Mucosa of descending colon (tissue), 3 donors: ENCODE measurements around the gene LMO7. TPM values are rescaled to one million over a fixed set of nuclear protein-coding genes. Genes with fewer than 3 reads are reported as not detected.
"Not testable (repeated sequence)": the region's sequence is repeated elsewhere in the genome, so short reads cannot be mapped to it uniquely, and the experiment has no call there.

Experiments
- ATAC-seq: fragments of 200-7000 bp; cut with Tn5 transposase; one replicate; pipeline ENCODE4 v1.9.1; 2020; ENCODE audit warnings: mild to moderate bottlenecking, moderate library complexity
- DNase-seq, 3 donors: peaks; one replicate each; pipeline ENCODE4 v3.0.0-alpha.2; 2020
- H3K36me3 ChIP-seq: fragments of 200-600 bp; one replicate; pipeline ENCODE4 v1.8.0; 2021; ENCODE audit warnings: low read depth, mild to moderate bottlenecking
- H3K4me1 ChIP-seq: fragments of 200-600 bp; one replicate; pipeline ENCODE4 v1.8.0; 2021; ENCODE audit warnings: low read depth, mild to moderate bottlenecking
- H3K4me3 ChIP-seq: fragments of 200-600 bp; one replicate; pipeline ENCODE4 v1.8.0; 2021; ENCODE audit warnings: mild to moderate bottlenecking
- H3K9me3 ChIP-seq: fragments of 200-600 bp; one replicate; pipeline ENCODE4 v1.8.0; 2021; ENCODE audit warnings: mild to moderate bottlenecking
- intact Hi-C, 2 donors: fragments of 100-400 bp; cut with DNase I in 1 of 2; cut with micrococcal nuclease in 1 of 2; formaldehyde crosslinking; loops; one replicate each; pipeline versions ENCODE4 v1.11.0 to v1.11.1; 2022; cut with DNase I, micrococcal nuclease
- total RNA-seq, 3 donors: library from RNA; stranded (reverse); fragmentation: NEBNext Ultra II Directional in 2 of 3; extraction: Animal tissue kit (Norgen Biotek cat#: 25700) in 2 of 3; gene quantifications; one replicate each; pipeline versions ENCODE4 v1.2.1 to v1.2.4, GENCODE V29; 2021 to 2023
- TF ChIP-seq, protein P1 (sequence below): fragments of 200-600 bp; IDR thresholded peaks from one replicate; pipeline ENCODE4 v1.8.0; 2022; ENCODE audit warnings: antibody characterized with exemption, mild to moderate bottlenecking
- donor health status: DM: no; HTN: no; CAD: no; lungs with moderate emphysema.
- donor health status: DM: no; HTN: no; CAD: no.
- donor health status: DM: no; HTN: yes; CAD: no.

Gene LMO7
- total RNA-seq, 3 donors from 2014 or later, result 127 to 243 (median 212) TPM

DNA sequence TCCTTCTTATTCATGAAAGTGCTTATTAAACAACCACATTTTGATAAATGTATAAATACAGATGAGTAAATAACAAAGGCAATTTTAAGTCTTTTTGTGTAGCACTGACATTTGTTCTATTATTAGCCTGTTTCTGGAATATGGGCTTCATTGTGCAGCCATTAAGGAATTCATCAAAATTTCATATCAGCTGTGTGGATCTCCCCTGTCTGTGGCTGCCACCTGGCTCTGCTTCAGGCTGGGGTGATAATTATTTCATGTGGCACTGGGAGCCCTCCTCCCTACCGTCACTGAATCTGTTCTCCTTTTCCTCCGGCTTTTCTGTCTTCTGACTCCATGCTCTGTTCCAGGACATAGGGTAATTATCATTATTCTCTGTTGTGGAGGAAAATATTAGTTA is 57.1 kb downstream of the LMO7 start:
- Histone ChIP-seq H3K36me3 (no peaks in the 10 kb centered on the region), H3K4me3 (no peak overlapping the region), H3K9me3 (no peaks in the 10 kb centered on the region), H3K4me1 (no peaks in the 10 kb centered on the region)
- ATAC-seq (no peak), DNase-seq (no peak)
- intact Hi-C loops, result loop anchor here in 1 of 2 donors (10.0 kb wide), 1 partner anchor 172 kb away; no protein-coding TSS in a partner anchor
- TF ChIP-seq, protein P1, sequence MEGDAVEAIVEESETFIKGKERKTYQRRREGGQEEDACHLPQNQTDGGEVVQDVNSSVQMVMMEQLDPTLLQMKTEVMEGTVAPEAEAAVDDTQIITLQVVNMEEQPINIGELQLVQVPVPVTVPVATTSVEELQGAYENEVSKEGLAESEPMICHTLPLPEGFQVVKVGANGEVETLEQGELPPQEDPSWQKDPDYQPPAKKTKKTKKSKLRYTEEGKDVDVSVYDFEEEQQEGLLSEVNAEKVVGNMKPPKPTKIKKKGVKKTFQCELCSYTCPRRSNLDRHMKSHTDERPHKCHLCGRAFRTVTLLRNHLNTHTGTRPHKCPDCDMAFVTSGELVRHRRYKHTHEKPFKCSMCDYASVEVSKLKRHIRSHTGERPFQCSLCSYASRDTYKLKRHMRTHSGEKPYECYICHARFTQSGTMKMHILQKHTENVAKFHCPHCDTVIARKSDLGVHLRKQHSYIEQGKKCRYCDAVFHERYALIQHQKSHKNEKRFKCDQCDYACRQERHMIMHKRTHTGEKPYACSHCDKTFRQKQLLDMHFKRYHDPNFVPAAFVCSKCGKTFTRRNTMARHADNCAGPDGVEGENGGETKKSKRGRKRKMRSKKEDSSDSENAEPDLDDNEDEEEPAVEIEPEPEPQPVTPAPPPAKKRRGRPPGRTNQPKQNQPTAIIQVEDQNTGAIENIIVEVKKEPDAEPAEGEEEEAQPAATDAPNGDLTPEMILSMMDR, result no peak

DNA sequence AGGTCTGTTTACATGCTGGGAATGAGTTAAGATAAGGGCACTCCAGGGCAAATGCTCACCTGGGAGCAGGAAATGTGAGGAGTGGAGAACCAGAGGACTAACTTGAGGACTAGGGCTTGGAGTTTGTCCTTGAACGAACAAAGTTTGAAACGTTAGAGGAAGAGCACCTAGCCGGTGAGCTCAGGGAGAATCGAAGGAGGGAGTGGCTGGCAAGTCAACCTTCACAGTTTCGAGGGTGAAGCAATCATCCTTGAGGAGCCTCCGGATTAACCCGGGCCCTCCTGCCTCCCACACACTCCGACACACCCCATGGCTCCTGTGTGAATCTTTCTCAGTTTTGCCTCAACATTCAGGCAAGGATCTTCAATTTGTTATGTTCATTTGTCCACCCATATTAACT is 58.6 kb downstream of the LMO7 start:
- peak; percentile 64 for ATAC-seq
- intact Hi-C loops, result loop anchor here in 1 of 2 donors (10.0 kb wide), 1 partner anchor 170 kb away; no protein-coding TSS in a partner anchor
- TF ChIP-seq, protein P1, result no peak
- Histone ChIP-seq H3K9me3 (peaks cover 2% of the 10 kb centered on the region), H3K4me1 (no peaks in the 10 kb centered on the region), H3K36me3 (no peaks in the 10 kb centered on the region), H3K4me3 (no peak overlapping the region)
- DNase-seq, result no peak

DNA sequence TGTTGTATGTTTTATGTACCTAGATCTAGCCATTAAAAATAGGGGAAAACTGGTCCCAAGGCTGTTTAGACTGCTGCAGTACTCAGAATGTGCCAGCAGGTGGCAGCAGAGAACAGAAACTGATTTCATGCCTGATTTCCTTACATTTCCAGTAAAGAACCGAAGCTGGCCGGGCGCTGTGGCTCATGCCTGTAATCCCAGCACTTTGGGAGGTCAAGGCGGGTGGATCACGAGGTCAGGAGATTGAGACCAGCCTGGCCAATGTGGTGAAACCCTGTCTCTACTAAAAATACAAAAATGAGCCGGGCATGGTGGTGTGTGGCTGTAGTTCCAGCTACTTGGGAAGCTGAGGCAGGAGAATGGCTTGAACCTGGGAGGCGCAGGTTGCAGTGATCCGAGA is 59.8 kb downstream of the LMO7 start:
- intact Hi-C loops, result loop anchor here in 1 of 2 donors (10.0 kb wide), 1 partner anchor 169 kb away; no protein-coding TSS in a partner anchor
- H3K36me3 ChIP-seq, H3K9me3 ChIP-seq, H3K4me1 ChIP-seq, H3K4me3 ChIP-seq: not testable (repeated sequence)
- peak; percentile 66 to 85 (median 85) for DNase-seq
- TF ChIP-seq, protein P1, result peak; percentile 91
- ATAC-seq, result peak; percentile 92

DNA sequence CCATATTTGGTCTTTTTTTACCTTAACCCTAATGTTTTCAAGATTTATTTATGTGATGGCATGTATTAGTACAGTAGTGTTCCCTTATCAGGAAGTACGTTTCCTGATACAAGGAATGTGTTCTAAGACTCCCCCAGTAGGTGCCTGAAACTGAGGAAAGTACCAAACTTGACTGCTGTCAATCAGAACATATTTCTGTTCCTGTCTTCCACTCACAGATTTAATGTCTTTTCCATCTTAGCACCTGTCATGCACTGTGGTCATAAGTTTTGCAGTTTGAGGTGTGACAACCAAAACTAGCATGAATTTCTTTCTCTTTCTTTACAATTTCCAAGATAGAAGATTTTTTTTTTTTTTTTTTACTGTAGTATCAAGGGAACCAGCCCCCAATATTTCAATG is 62.9 kb downstream of the LMO7 start:
- Histone ChIP-seq H3K4me1 (no peaks in the 10 kb centered on the region), H3K4me3 (no peak overlapping the region), H3K36me3 (no peaks in the 10 kb centered on the region), H3K9me3 (peaks cover 3% of the 10 kb centered on the region)
- no peak for ATAC-seq
- DNase-seq, result no peak
- intact Hi-C loops, result loop anchor here in 1 of 2 donors (10.0 kb wide), 1 partner anchor 166 kb away; no protein-coding TSS in a partner anchor
- TF ChIP-seq, protein P1, result no peak

DNA sequence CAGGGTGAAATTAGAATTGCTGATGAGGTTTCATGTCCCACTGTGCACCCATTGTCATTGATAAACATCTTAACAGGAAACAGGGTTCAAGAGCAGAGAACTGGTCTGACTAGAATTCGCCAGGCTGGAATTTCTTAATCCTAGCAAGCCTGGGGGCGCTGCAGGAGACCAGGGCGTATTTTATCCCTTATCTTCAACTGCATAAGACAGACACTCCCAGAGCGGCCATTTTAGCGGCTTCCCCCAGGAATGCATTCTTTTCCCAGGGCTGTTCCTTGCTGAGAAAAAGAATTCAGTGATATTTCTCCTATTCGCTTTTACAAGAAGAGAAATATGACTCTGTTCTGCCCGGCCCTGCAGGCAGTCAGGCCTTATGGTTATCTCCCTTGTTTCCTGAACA is 63.6 kb downstream of the LMO7 start:
- not testable (repeated sequence) for H3K36me3 ChIP-seq, H3K9me3 ChIP-seq, H3K4me1 ChIP-seq, DNase-seq, ATAC-seq, H3K4me3 ChIP-seq
- intact Hi-C loops, result loop anchor here in 1 of 2 donors (10.0 kb wide), 1 partner anchor 165 kb away; no protein-coding TSS in a partner anchor

DNA sequence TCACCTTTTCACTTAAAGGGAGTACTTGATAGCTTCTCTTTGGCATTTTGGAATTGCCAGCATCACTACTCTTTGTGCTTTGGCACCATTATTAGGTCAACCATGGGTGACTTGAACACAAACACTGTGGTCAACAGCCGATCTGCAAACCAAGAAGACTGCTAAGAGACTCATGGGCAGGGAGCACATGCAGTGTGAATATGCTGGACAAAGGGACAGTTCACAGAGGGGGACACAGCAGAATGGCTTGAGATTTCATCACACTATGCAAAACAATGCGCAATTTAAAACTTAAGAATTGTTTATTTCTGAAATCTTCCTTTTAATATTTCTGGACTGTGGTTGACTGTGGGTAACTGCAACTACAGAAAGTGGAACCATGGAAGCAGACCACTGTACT is 64.4 kb downstream of the LMO7 start:
- Histone ChIP-seq H3K4me1 (no peaks in the 10 kb centered on the region), H3K9me3 (peaks cover 3% of the 10 kb centered on the region), H3K4me3 (no peak overlapping the region), H3K36me3 (no peaks in the 10 kb centered on the region)
- ATAC-seq (no peak), DNase-seq (no peak)
- TF ChIP-seq, protein P1, result no peak
- intact Hi-C loops, result no loop called here
